ENCODE data around the gene MZB1. TPM values are rescaled to one million over a fixed set of nuclear protein-coding genes. Genes with fewer than 3 reads are reported as not detected.
"Not testable (repeated sequence)": the region's sequence is repeated elsewhere in the genome, so short reads cannot be mapped to it uniquely, and the experiment has no call there.

MZB1 gene
- total RNA-seq, 1 donor from 2014 or later, result 0.38 TPM

DNA sequence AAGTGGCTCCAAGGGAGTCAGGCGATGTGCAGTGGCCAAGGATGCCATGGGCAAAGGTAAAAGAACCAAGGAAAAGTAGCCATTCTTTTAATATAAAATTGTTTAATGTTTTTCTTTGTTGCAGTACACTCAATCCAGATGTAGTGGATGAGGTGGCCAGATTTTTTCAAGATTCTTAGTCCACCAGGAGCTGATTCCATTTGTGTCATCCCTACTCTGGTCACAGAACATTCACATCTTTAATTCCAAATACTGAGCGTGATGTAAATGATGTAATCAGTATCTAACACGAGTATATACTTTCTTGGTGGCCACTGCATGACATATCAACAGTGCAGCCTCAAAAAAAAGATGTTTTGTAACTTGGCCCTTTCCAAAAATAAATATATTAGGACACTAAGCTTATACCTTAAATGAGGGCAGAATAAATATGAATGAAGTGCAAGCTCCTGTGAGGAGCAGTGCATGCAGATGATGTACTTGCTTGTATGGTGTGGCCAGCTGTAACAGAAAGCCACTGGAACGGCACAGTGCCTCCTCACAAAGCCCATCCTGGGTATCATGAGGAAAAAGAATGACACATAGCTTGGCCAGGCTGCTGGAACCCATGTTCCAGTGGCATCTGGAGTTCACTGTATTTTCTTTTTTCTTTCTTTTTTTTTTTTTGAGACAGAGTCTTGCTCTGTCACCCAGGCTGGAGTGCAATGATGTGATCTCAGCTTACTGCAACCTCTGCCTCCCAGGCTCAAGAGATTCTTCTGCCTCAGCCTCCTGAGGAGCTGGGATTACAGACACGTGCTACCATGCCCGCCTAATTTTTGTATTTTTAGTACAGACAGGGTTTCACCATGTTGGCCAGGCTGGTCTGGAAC, 20.6 kb upstream of the MZB1 start:
- no peak overlapping the region for H3K4me3 Mint-ChIP-seq (ENCODE audit: unreplicated experiment)
- H3K9me3 Mint-ChIP-seq (ENCODE audit: unreplicated experiment), result no peaks in the 10 kb centered on the region
- DNase-seq (ENCODE audit: low spot score), result no peak
- no peaks in the 10 kb centered on the region for H3K27me3 Mint-ChIP-seq (ENCODE audit: unreplicated experiment)
- H3K27ac Mint-ChIP-seq (ENCODE audit: unreplicated experiment), result no peak overlapping the region
- H3K36me3 Mint-ChIP-seq (ENCODE audit: low read depth, unreplicated experiment), result peaks cover 34% of the 10 kb centered on the region
- TF ChIP-seq CTCF (IDR thresholded peaks at IDR 0.05; ENCODE audit: unreplicated experiment), result no peak
- H3K4me1 Mint-ChIP-seq (ENCODE audit: unreplicated experiment), result peaks cover 6% of the 10 kb centered on the region

GRCh38 chr5:139409116-139409515, 19.4 kb upstream of the MZB1 start:
- H3K36me3 Mint-ChIP-seq (ENCODE audit: low read depth, unreplicated experiment), result peaks cover 26% of the 10 kb centered on the region
- not testable (repeated sequence) for H3K4me3 Mint-ChIP-seq (ENCODE audit: unreplicated experiment); H3K27me3 Mint-ChIP-seq (ENCODE audit: unreplicated experiment); H3K27ac Mint-ChIP-seq (ENCODE audit: unreplicated experiment); DNase-seq (ENCODE audit: low spot score); H3K9me3 Mint-ChIP-seq (ENCODE audit: unreplicated experiment)
- peaks cover 12% of the 10 kb centered on the region for H3K4me1 Mint-ChIP-seq (ENCODE audit: unreplicated experiment)

- Mint-ChIP-seq H3K9me3 (ENCODE audit: unreplicated experiment) (no peaks in the 10 kb centered on the region), H3K36me3 (ENCODE audit: low read depth, unreplicated experiment) (peaks cover 17% of the 10 kb centered on the region)
These were observed 18.5 kb upstream of the MZB1 start for GRCh38 chr5:139408191-139408590.

DNA sequence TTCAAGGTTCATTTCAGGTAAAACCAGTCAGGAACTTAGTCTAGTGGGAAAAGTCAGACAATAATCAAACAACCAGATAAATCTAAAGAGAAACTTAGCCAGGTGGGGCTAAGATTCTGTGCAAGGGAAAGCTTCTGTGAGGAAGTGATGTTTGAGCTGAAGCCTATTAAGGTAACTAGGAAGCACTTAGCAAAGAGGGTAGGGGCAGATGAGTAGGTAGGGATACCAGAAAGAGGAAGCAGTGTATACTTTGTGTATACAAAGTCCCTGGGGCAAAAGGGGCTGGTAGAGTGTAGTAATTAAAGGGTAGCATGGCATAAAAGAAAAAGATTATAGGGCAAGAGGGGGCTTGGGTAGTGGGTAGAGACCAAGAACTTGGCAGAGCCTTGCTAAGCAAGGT, 17.8 kb upstream of the MZB1 start:
- H3K4me3 Mint-ChIP-seq (ENCODE audit: unreplicated experiment), result no peak overlapping the region
- DNase-seq (ENCODE audit: low spot score), result no peak
- peaks cover 6% of the 10 kb centered on the region for H3K27me3 Mint-ChIP-seq (ENCODE audit: unreplicated experiment)
- peaks cover 11% of the 10 kb centered on the region for H3K36me3 Mint-ChIP-seq (ENCODE audit: low read depth, unreplicated experiment)
- H3K9me3 Mint-ChIP-seq (ENCODE audit: unreplicated experiment), result no peaks in the 10 kb centered on the region
- H3K4me1 Mint-ChIP-seq (ENCODE audit: unreplicated experiment), result peaks cover 23% of the 10 kb centered on the region
- H3K27ac Mint-ChIP-seq (ENCODE audit: unreplicated experiment), result no peak overlapping the region
- no peak for TF ChIP-seq CTCF (IDR thresholded peaks at IDR 0.05; ENCODE audit: unreplicated experiment)

More at GRCh38 chr5:139408191-139408590, 18.5 kb upstream of the MZB1 start:
- no peak for TF ChIP-seq CTCF (IDR thresholded peaks at IDR 0.05; ENCODE audit: unreplicated experiment)
- H3K27me3 Mint-ChIP-seq (ENCODE audit: unreplicated experiment), result peaks cover 2% of the 10 kb centered on the region
- H3K4me3 Mint-ChIP-seq (ENCODE audit: unreplicated experiment), result no peak overlapping the region
- no peak for DNase-seq (ENCODE audit: low spot score)
- H3K27ac Mint-ChIP-seq (ENCODE audit: unreplicated experiment), result no peak overlapping the region
- peaks cover 17% of the 10 kb centered on the region for H3K4me1 Mint-ChIP-seq (ENCODE audit: unreplicated experiment)

- no peak overlapping the region for H3K4me3 Mint-ChIP-seq (ENCODE audit: unreplicated experiment)
- peaks cover 23% of the 10 kb centered on the region for H3K4me1 Mint-ChIP-seq (ENCODE audit: unreplicated experiment)
- no peak for TF ChIP-seq CTCF (IDR thresholded peaks at IDR 0.05; ENCODE audit: unreplicated experiment)
- peaks cover 9% of the 10 kb centered on the region for H3K36me3 Mint-ChIP-seq (ENCODE audit: low read depth, unreplicated experiment)
- no peak for DNase-seq (ENCODE audit: low spot score)
- H3K27me3 Mint-ChIP-seq (ENCODE audit: unreplicated experiment), result peaks cover 6% of the 10 kb centered on the region
- no peak overlapping the region for H3K27ac Mint-ChIP-seq (ENCODE audit: unreplicated experiment)
- H3K9me3 Mint-ChIP-seq (ENCODE audit: unreplicated experiment), result no peaks in the 10 kb centered on the region
These were observed 17.2 kb upstream of the MZB1 start for GRCh38 chr5:139406963-139407362.
